OCI-LY7 (cell line): ENCODE data around the gene KCNQ2. TPM values are rescaled to one million over a fixed set of nuclear protein-coding genes. Genes with fewer than 3 reads are reported as not detected.
A peak's percentile ranks its signal among the peaks of the same experiment; 100 is the strongest.

Experiments used
- BruUV-seq: library from RNA; stranded (reverse); fragments of 400-500 nt; replicated peaks from 2 replicates; lab custom pipeline; 2021; lab: Mats Ljungman, UMichigan
- CTCF ChIA-PET: fragments of 300-600 bp; sonication (Branson Sonifier 250); formaldehyde crosslinking; loops from one replicate; lab custom pipeline; 2022; ENCODE audit warnings: antibody characterized with exemption; ENCODE audit not compliant: unreplicated experiment; lab: Charles Lee
- POLR2A ChIA-PET: fragments of 300-600 bp; sonication (Branson Sonifier 250); formaldehyde crosslinking; loops from one replicate; lab custom pipeline; 2022; ENCODE audit warnings: antibody characterized with exemption; lab: Charles Lee
- DNase-seq: peaks from one replicate; pipeline ENCODE4 v3.0.0-alpha.2; 2015; ENCODE audit warnings: low spot score
- H2AFZ ChIP-seq: fragments of 200-600 bp; sonication (generic), shearing (Covaris generic); 2 replicates; pipeline ENCODE4 v1.6.1; 2014; ENCODE audit warnings: mild to moderate bottlenecking, antibody characterized with exemption, low read length, moderate library complexity
- H3K27ac ChIP-seq: fragments of 200-600 bp; sonication (generic); 2 replicates; pipeline ENCODE4 v1.5.1; 2014; ENCODE audit warnings: mixed run types, low read depth, mild to moderate bottlenecking, moderate library complexity, low read length, inconsistent platforms; ENCODE audit not compliant: poor library complexity, severe bottlenecking
- H3K36me3 ChIP-seq: fragments of 200-600 bp; sonication (generic); 2 replicates; pipeline ENCODE4 v1.6.1; 2014; ENCODE audit warnings: mild to moderate bottlenecking, antibody characterized with exemption, low read length, moderate library complexity, mixed read lengths; ENCODE audit not compliant: insufficient read depth
- H3K4me1 ChIP-seq: fragments of 200-600 bp; sonication (generic); 2 replicates; pipeline ENCODE4 v1.5.1; 2014; ENCODE audit warnings: mild to moderate bottlenecking, low read length; ENCODE audit not compliant: insufficient read depth, poor library complexity, severe bottlenecking
- H3K4me2 ChIP-seq: fragments of 200-600 bp; sonication (generic); 2 replicates; pipeline ENCODE4 v1.6.1; 2014; ENCODE audit warnings: mild to moderate bottlenecking, low read length
- H3K4me3 ChIP-seq: fragments of 200-600 bp; sonication (generic); 2 replicates; pipeline ENCODE4 v1.5.1; 2014; ENCODE audit warnings: mild to moderate bottlenecking, low read depth, low read length; ENCODE audit not compliant: poor library complexity, severe bottlenecking
- H3K79me2 ChIP-seq: fragments of 200-600 bp; sonication (generic); 2 replicates; pipeline ENCODE4 v1.6.1; 2016; ENCODE audit warnings: low read depth, mild to moderate bottlenecking, low read length, moderate library complexity, mixed read lengths; ENCODE audit not compliant: insufficient read depth
- H3K9me2 ChIP-seq: fragments of 200-600 bp; sonication (generic); 2 replicates; pipeline ENCODE4 v1.6.1; 2016; ENCODE audit warnings: mild to moderate bottlenecking, low read length, mixed read lengths; ENCODE audit not compliant: insufficient read depth
- H3K9me3 ChIP-seq: fragments of 200-600 bp; sonication (generic); 2 replicates; pipeline ENCODE4 v1.6.1; 2014; ENCODE audit warnings: mild to moderate bottlenecking, mixed run types, low read length, mixed read lengths
- H4K20me1 ChIP-seq: fragments of 200-600 bp; sonication (generic); 2 replicates; pipeline ENCODE4 v1.6.1; 2014; ENCODE audit warnings: mild to moderate bottlenecking, antibody characterized with exemption, low read length, moderate library complexity, mixed read lengths; ENCODE audit not compliant: insufficient read depth
- EZH2phosphoT487 ChIP-seq: fragments of 200-600 bp; sonication (generic); IDR thresholded peaks from 2 replicates; pipeline ENCODE4 v1.6.1; 2018; ENCODE audit warnings: low read depth, borderline replicate concordance, mild to moderate bottlenecking, mixed run types, antibody characterized with exemption, low read length, moderate library complexity, mixed read lengths
- intact Hi-C: fragments of 100-400 bp; cut with micrococcal nuclease; formaldehyde crosslinking; loops from one replicate; pipeline ENCODE4 v1.10.0; 2022; ENCODE audit not compliant: unreplicated experiment
- total RNA-seq, 2 experiments: library from RNA; depleted of rRNA in 1 of 2; stranded (reverse); fragments of >200 nt in 1 of 2; shearing (Covaris generic) in 1 of 2; gene quantifications; 2 replicates each; pipeline ENCODE4 v1.2.3, GENCODE V29; 2014 to 2022
- TF ChIP-seq, protein P1 (sequence below): fragments of 200-600 bp; sonication (generic); conservative IDR thresholded peaks from 2 replicates; pipeline ENCODE4 v1.5.1; 2014; ENCODE audit warnings: mild to moderate bottlenecking, antibody characterized with exemption, low read length, moderate library complexity, mixed read lengths

The KCNQ2 gene
- total RNA-seq, 2 experiments from 2014 or later: not detected

DNA sequence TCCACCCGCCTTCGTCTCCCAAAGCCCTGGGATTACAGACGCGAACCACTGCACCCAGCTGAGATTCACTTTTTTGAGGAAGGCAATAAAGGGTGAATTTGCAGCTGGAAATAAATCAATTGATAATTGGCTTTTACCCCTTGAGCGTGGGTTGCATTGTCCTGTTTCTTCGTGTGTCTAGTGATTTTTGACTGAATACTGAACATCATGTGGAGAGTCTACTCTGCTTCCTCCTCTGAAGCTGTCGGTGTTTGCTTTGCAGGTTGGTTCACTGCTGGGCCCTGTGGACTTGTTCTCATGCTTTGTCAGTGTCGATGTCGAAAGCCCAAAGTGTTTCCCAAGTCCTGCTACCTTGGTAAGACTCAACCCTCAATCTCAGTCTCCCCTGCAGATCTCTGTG lies 32.2 kb upstream of the KCNQ2 start:
- H3K4me2 ChIP-seq: no peak overlapping the region
- H3K79me2 ChIP-seq: no peaks in the 10 kb centered on the region
- H3K4me1 ChIP-seq: peaks cover 21% of the 10 kb centered on the region
- no peak overlapping the region for H3K4me3 ChIP-seq
- no peaks in the 10 kb centered on the region for H3K36me3 ChIP-seq
- no peaks in the 10 kb centered on the region for H3K9me3 ChIP-seq
- ChIA-PET POLR2A (no interaction called here), CTCF (no interaction called here)
- intact Hi-C loops: no loop called here
- H4K20me1 ChIP-seq: no peaks in the 10 kb centered on the region
- TF ChIP-seq EZH2phosphoT487: no peak
- TF ChIP-seq, protein P1, sequence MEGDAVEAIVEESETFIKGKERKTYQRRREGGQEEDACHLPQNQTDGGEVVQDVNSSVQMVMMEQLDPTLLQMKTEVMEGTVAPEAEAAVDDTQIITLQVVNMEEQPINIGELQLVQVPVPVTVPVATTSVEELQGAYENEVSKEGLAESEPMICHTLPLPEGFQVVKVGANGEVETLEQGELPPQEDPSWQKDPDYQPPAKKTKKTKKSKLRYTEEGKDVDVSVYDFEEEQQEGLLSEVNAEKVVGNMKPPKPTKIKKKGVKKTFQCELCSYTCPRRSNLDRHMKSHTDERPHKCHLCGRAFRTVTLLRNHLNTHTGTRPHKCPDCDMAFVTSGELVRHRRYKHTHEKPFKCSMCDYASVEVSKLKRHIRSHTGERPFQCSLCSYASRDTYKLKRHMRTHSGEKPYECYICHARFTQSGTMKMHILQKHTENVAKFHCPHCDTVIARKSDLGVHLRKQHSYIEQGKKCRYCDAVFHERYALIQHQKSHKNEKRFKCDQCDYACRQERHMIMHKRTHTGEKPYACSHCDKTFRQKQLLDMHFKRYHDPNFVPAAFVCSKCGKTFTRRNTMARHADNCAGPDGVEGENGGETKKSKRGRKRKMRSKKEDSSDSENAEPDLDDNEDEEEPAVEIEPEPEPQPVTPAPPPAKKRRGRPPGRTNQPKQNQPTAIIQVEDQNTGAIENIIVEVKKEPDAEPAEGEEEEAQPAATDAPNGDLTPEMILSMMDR: no peak
- no TSS peak for BruUV-seq
- no peak for DNase-seq
- H3K27ac ChIP-seq: no peak overlapping the region
- H3K9me2 ChIP-seq: no peaks in the 10 kb centered on the region
- H2AFZ ChIP-seq: no peak overlapping the region

DNA sequence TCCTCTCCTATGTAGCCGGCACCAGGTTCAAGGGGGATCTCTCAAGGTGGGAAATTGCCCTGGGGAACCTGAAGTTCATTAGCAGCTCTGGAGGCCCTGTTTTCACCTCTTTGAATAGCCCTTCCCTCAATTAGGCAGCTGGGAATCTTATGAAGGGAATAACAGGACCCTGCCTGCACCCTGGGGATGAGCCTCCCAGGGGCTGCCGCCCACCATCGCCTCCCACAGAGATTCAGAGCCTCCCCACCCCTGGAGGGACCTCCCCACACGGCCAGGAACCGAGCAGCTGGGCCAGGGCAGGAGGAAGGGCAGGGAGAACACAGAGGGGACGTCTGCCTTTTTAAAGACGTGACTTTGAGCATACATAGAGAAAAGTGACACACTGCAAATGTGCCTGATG lies 31.1 kb upstream of the KCNQ2 start:
- ChIA-PET POLR2A (no interaction called here), CTCF (no interaction called here)
- no peak for DNase-seq
- intact Hi-C loops: no loop called here
- Histone ChIP-seq H3K4me3 (no peak overlapping the region), H3K27ac (no peak overlapping the region), H3K9me2 (no peaks in the 10 kb centered on the region), H3K36me3 (no peaks in the 10 kb centered on the region), H3K4me1 (peaks cover 20% of the 10 kb centered on the region), H4K20me1 (no peaks in the 10 kb centered on the region), H3K9me3 (no peaks in the 10 kb centered on the region), H3K4me2 (no peak overlapping the region), H2AFZ (no peak overlapping the region), H3K79me2 (no peaks in the 10 kb centered on the region)
- no TSS peak for BruUV-seq
- TF ChIP-seq, protein P1: no peak
- TF ChIP-seq EZH2phosphoT487: no peak

DNA sequence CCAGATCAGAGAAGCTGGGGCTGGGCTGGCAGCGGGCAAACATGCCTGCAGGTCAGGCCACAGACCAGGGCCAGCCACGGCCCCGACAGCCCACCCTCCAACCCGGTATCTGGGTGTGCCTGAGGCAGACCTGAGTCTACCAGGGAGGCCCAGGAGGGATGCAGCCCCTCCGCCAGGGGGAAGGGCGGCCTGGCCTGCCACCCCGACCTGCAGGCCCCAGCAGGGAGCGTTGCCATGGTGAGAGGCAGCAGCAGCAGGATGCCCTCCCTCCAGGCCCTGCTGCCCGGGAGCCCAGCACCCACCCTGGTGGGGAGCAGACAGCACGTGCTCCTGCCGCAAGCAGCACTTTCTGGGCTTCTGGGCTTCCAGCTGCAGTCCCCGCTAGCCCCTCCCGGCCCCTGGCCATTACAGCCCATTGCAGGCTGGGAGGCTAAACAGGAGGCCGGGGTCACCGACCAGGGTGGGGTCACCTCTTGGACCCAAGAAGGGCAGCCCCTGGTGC lies 30.3 kb upstream of the KCNQ2 start:
- TF ChIP-seq, protein P1: no peak
- no peak for TF ChIP-seq EZH2phosphoT487
- Histone ChIP-seq H3K4me3 (no peak overlapping the region), H3K4me1 (peaks cover 14% of the 10 kb centered on the region), H4K20me1 (no peaks in the 10 kb centered on the region), H3K9me3 (no peaks in the 10 kb centered on the region), H3K4me2 (peak overlapping the region; percentile 49; the same call in 1 of the 2 replicates), H3K9me2 (no peaks in the 10 kb centered on the region), H3K36me3 (no peaks in the 10 kb centered on the region), H2AFZ (no peak overlapping the region), H3K27ac (no peak overlapping the region), H3K79me2 (no peaks in the 10 kb centered on the region)
- BruUV-seq: no TSS peak
- ChIA-PET CTCF (no interaction called here), POLR2A (interaction anchor here (0.5 kb wide), 1 partner anchor 378 kb away, joined by 6 read pairs; no protein-coding TSS in a partner anchor)
- intact Hi-C loops: no loop called here
- DNase-seq: no peak
